Measurements from ENCODE around the gene SPCS2. TPM values are rescaled to one million over a fixed set of nuclear protein-coding genes. Genes with fewer than 3 reads are reported as not detected.
"Not testable (repeated sequence)": the region's sequence is repeated elsewhere in the genome, so short reads cannot be mapped to it uniquely, and the experiment has no call there.

The SPCS2 gene
- total and polyA plus RNA-seq, 3 donors from 2014 or later = 37.0 to 152 (median 61.1) TPM

DNA sequence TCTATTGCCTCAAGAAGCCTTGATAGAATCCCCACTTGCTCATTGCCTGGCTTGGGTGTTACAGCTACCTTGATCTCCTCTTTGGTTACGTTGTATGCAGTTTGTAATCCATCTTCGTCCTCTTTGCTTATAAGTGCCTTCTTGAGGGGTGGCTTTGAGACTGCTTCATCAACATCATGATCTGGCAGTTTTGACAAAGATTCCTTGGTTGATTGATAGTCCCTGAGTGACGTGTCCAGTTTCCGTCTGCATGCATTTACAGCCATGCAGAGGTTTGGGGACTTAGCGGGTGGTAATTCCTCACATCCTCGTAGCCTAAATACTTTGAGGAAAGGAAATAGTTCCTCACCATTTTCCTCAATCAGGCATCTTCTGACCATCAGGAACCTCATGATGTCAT lies 62.8 kb downstream of the SPCS2 start:
- intact Hi-C loops (cut with DNase I; ENCODE audit: low total_unique reads) = no loop called here
- Histone ChIP-seq H3K27ac (no peak overlapping the region), H3K4me1 (no peaks in the 10 kb centered on the region), H3K36me3 (ENCODE audit: low read depth, missing control alignments) (no peaks in the 10 kb centered on the region), H3K4me3 (no peak overlapping the region), H3K9me3 (no peaks in the 10 kb centered on the region), H3K27me3 (no peaks in the 10 kb centered on the region)
- no peak for TF ChIP-seq POLR2A (IDR thresholded peaks at IDR 0.05)
- TF ChIP-seq, protein P1, sequence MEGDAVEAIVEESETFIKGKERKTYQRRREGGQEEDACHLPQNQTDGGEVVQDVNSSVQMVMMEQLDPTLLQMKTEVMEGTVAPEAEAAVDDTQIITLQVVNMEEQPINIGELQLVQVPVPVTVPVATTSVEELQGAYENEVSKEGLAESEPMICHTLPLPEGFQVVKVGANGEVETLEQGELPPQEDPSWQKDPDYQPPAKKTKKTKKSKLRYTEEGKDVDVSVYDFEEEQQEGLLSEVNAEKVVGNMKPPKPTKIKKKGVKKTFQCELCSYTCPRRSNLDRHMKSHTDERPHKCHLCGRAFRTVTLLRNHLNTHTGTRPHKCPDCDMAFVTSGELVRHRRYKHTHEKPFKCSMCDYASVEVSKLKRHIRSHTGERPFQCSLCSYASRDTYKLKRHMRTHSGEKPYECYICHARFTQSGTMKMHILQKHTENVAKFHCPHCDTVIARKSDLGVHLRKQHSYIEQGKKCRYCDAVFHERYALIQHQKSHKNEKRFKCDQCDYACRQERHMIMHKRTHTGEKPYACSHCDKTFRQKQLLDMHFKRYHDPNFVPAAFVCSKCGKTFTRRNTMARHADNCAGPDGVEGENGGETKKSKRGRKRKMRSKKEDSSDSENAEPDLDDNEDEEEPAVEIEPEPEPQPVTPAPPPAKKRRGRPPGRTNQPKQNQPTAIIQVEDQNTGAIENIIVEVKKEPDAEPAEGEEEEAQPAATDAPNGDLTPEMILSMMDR (IDR thresholded peaks at IDR 0.05) = no peak
- DNase-seq = no peak
- 88 to 93% methylated on average over 6 of the region's 6 CpGs for WGBS, 2 donors

GRCh38 chr11:75013051-75013450 lies 64.0 kb downstream of the SPCS2 start:
- TF ChIP-seq, protein P1 (IDR thresholded peaks at IDR 0.05) = no peak
- TF ChIP-seq POLR2A (IDR thresholded peaks at IDR 0.05) = no peak

GRCh38 chr11:75014129-75014528 lies 65.1 kb downstream of the SPCS2 start:
- Histone ChIP-seq H3K9me3 (no peaks in the 10 kb centered on the region), H3K27ac (no peak overlapping the region), H3K4me1 (no peaks in the 10 kb centered on the region), H3K36me3 (ENCODE audit: low read depth, missing control alignments) (no peaks in the 10 kb centered on the region), H3K4me3 (no peak overlapping the region), H3K27me3 (no peaks in the 10 kb centered on the region)
- no peak for DNase-seq
- intact Hi-C loops (cut with DNase I; ENCODE audit: low total_unique reads) = no loop called here
- TF ChIP-seq, protein P1 (IDR thresholded peaks at IDR 0.05) = no peak
- no peak for TF ChIP-seq POLR2A (IDR thresholded peaks at IDR 0.05)
- WGBS, 2 donors = 11 to 25% methylated on average over 1 of the region's 1 CpG

More at GRCh38 chr11:75013051-75013450, 64.0 kb downstream of the SPCS2 start:
- no peaks in the 10 kb centered on the region for H3K4me1 ChIP-seq
- no peak overlapping the region for H3K27ac ChIP-seq
- no peaks in the 10 kb centered on the region for H3K27me3 ChIP-seq
- intact Hi-C loops (cut with DNase I; ENCODE audit: low total_unique reads) = no loop called here
- H3K4me3 ChIP-seq = no peak overlapping the region
- no peak for DNase-seq
- H3K36me3 ChIP-seq (ENCODE audit: low read depth, missing control alignments) = no peaks in the 10 kb centered on the region
- no peaks in the 10 kb centered on the region for H3K9me3 ChIP-seq

DNA sequence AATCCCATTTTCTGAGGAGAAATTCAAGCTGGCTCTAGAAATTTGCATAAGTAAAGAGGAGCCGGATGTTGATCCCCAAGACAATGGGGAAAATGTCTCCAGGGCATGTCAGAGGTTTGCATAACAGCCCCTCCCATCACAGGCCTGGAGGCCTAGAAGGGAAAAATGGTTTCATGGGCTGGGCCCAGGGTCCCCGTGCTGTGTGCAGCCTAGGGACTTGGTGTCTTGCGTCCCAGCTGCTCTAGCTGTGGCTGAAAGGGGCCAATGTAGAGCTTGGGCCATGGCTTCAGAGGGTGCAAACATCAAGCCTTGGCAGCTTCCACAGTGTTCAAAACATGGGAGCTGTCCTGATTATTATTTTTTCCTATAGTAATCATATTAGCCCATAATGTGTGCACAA lies 70.1 kb downstream of the SPCS2 start:
- H3K4me1 ChIP-seq; H3K9me3 ChIP-seq; H3K27me3 ChIP-seq; DNase-seq; H3K27ac ChIP-seq; H3K36me3 ChIP-seq (ENCODE audit: low read depth, missing control alignments); intact Hi-C loops (cut with DNase I; ENCODE audit: low total_unique reads); H3K4me3 ChIP-seq: not testable (repeated sequence)
- WGBS, 2 donors = 87 to 94% methylated on average over 3 of the region's 3 CpGs

- not testable (repeated sequence) for H3K9me3 ChIP-seq; H3K27ac ChIP-seq; H3K4me3 ChIP-seq; H3K36me3 ChIP-seq (ENCODE audit: low read depth, missing control alignments); H3K4me1 ChIP-seq; DNase-seq; H3K27me3 ChIP-seq
- 86 to 93% methylated on average over 5 of the region's 5 CpGs for WGBS, 2 donors
- intact Hi-C loops (cut with DNase I; ENCODE audit: low total_unique reads) = loop anchor here (10.0 kb wide), 1 partner anchor 224 kb away; the partner anchor contains the start of gene TPBGL
Measured at GRCh38 chr11:75020328-75020727, 71.3 kb downstream of the SPCS2 start.

GRCh38 chr11:75022296-75022695 lies 73.2 kb downstream of the SPCS2 start:
- no peak for TF ChIP-seq POLR2A (IDR thresholded peaks at IDR 0.05)
- intact Hi-C loops (cut with DNase I; ENCODE audit: low total_unique reads) = loop anchor here (10.0 kb wide), 1 partner anchor 223 kb away; the partner anchor contains the start of gene TPBGL
- WGBS, 2 donors = 80 to 87% methylated on average over 3 of the region's 3 CpGs
- DNase-seq = no peak
- H3K36me3 ChIP-seq (ENCODE audit: low read depth, missing control alignments) = no peaks in the 10 kb centered on the region
- H3K27me3 ChIP-seq = no peaks in the 10 kb centered on the region
- no peak overlapping the region for H3K27ac ChIP-seq
- no peaks in the 10 kb centered on the region for H3K9me3 ChIP-seq
- H3K4me3 ChIP-seq = no peak overlapping the region
- peaks cover 7% of the 10 kb centered on the region for H3K4me1 ChIP-seq

Data from testis (tissue), 3 donors.